ENCODE data around the gene MGAT4A. TPM values are rescaled to one million over a fixed set of nuclear protein-coding genes. Genes with fewer than 3 reads are reported as not detected.

The MGAT4A gene
- total and polyA plus RNA-seq, 2 of the 13 experiments (the other 11 are each of a cell fraction or from before 2014, with no cell fraction given), result 47.2 to 90.9 TPM

DNA sequence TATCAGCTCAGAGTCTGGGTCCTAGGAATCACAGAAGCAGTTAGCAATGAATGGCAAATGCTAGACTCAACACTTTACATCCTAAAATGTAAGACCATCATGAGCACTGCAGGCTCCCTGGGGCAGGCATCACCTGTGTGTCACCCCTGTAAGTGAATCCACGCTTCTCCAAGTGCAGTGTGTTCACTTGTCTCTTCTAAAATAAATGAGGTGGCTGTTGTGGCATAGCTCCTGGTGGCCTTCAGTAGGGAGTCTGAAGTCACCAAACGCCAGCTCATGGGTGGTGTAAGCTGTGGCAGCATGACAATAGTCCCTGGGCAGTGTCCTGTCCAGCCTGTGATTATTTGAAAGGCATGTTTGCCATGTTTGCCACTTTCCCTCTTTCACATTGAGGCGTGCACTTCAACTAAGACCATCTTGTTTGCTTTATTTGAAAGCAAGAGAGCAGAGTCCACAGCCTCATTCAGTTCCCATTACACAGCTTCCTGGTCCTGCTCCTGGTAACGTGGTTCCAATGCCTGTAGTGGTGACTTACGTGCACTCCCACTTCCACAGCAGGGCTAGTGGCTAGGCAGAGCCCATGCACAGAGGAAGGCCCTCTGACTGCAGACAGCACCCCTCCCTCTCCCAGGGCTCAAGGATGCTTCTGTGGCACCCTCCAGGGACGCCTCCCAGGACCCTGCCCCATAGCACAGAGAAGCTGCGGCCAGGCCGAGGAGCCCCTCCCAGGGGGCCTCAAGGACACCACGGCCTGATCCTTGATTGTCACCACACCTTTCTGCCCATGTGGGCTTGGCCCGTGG, 146.9 kb downstream of the MGAT4A start (continued):
- peak; percentile 88 for TF ChIP-seq NRL (CRISPR knock-in tag; IDR thresholded peaks at IDR 0.05; ENCODE audit: borderline replicate concordance)
- peak; percentile 84 for TF ChIP-seq ZNF629 (CRISPR knock-in tag; conservative IDR thresholded peaks at IDR 0.05)
- no peak for TF ChIP-seq ZNF724P (CRISPR knock-in tag; IDR thresholded peaks at IDR 0.05; ENCODE audit: borderline replicate concordance)
- peak; percentile 54 for TF ChIP-seq ZNF605 (CRISPR knock-in tag; IDR thresholded peaks at IDR 0.05)
- TF ChIP-seq, protein P1, sequence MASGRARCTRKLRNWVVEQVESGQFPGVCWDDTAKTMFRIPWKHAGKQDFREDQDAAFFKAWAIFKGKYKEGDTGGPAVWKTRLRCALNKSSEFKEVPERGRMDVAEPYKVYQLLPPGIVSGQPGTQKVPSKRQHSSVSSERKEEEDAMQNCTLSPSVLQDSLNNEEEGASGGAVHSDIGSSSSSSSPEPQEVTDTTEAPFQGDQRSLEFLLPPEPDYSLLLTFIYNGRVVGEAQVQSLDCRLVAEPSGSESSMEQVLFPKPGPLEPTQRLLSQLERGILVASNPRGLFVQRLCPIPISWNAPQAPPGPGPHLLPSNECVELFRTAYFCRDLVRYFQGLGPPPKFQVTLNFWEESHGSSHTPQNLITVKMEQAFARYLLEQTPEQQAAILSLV (CRISPR knock-in tag; IDR thresholded peaks at IDR 0.05; ENCODE audit: borderline replicate concordance), result peak; percentile 74; the same call in 1 of the 2 replicates
- peak; percentile 86 for TF ChIP-seq SALL1 (CRISPR knock-in tag; IDR thresholded peaks at IDR 0.05)
- TF ChIP-seq, protein P2, sequence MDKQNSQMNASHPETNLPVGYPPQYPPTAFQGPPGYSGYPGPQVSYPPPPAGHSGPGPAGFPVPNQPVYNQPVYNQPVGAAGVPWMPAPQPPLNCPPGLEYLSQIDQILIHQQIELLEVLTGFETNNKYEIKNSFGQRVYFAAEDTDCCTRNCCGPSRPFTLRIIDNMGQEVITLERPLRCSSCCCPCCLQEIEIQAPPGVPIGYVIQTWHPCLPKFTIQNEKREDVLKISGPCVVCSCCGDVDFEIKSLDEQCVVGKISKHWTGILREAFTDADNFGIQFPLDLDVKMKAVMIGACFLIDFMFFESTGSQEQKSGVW (CRISPR knock-in tag; IDR thresholded peaks at IDR 0.05; ENCODE audit: borderline replicate concordance), result no peak
- peak; percentile 63; the same call in 1 of the 2 replicates for TF ChIP-seq FOXK1 (CRISPR knock-in tag; IDR thresholded peaks at IDR 0.05; ENCODE audit: borderline replicate concordance, low read depth)
- TF ChIP-seq, protein P3, sequence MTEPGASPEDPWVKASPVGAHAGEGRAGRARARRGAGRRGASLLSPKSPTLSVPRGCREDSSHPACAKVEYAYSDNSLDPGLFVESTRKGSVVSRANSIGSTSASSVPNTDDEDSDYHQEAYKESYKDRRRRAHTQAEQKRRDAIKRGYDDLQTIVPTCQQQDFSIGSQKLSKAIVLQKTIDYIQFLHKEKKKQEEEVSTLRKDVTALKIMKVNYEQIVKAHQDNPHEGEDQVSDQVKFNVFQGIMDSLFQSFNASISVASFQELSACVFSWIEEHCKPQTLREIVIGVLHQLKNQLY (CRISPR knock-in tag; IDR thresholded peaks at IDR 0.05), result no peak
- peak; percentile 74 for TF ChIP-seq ZNF317 (CRISPR knock-in tag; IDR thresholded peaks at IDR 0.05)
- peak; percentile 78; the same call in 1 of the 2 replicates for TF ChIP-seq MIER3 (CRISPR knock-in tag; IDR thresholded peaks at IDR 0.05; ENCODE audit: borderline replicate concordance)
- peak; percentile 97 for TF ChIP-seq ZNF644 (CRISPR knock-in tag; IDR thresholded peaks at IDR 0.05; ENCODE audit: low read depth)
- TF ChIP-seq KDM6A (CRISPR knock-in tag; IDR thresholded peaks at IDR 0.05; ENCODE audit: low read depth), result peak; percentile 88
- TF ChIP-seq FOXJ3 (CRISPR knock-in tag; IDR thresholded peaks at IDR 0.05; ENCODE audit: borderline replicate concordance), result 0 out of 2 replicates have a peak, but pooled peaks have one; percentile 61
- TF ChIP-seq ZNF230 (CRISPR knock-in tag; IDR thresholded peaks at IDR 0.05), result no peak
- TF ChIP-seq ELF4 (CRISPR knock-in tag; IDR thresholded peaks at IDR 0.05; ENCODE audit: borderline replicate concordance), result peak; percentile 82; the same call in 1 of the 2 replicates
- TF ChIP-seq, protein P4, sequence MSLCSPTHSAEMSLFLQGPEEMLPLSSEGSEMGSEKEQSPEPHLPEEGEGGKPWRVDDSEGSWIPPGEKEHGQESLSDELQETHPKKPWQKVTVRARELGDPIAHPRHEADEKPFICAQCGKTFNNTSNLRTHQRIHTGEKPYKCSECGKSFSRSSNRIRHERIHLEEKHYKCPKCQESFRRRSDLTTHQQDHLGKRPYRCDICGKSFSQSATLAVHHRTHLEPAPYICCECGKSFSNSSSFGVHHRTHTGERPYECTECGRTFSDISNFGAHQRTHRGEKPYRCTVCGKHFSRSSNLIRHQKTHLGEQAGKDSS (CRISPR knock-in tag; IDR thresholded peaks at IDR 0.05; ENCODE audit: borderline replicate concordance, low read depth), result no peak
- TF ChIP-seq PPARG (CRISPR knock-in tag; conservative IDR thresholded peaks at IDR 0.05), result peak; percentile 59
- TF ChIP-seq, protein P5, sequence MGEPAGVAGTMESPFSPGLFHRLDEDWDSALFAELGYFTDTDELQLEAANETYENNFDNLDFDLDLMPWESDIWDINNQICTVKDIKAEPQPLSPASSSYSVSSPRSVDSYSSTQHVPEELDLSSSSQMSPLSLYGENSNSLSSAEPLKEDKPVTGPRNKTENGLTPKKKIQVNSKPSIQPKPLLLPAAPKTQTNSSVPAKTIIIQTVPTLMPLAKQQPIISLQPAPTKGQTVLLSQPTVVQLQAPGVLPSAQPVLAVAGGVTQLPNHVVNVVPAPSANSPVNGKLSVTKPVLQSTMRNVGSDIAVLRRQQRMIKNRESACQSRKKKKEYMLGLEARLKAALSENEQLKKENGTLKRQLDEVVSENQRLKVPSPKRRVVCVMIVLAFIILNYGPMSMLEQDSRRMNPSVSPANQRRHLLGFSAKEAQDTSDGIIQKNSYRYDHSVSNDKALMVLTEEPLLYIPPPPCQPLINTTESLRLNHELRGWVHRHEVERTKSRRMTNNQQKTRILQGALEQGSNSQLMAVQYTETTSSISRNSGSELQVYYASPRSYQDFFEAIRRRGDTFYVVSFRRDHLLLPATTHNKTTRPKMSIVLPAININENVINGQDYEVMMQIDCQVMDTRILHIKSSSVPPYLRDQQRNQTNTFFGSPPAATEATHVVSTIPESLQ (CRISPR knock-in tag; conservative IDR thresholded peaks at IDR 0.05), result 0 out of 2 replicates have a peak, but pooled peaks have one; percentile 51
- TF ChIP-seq ZNF768 (CRISPR knock-in tag; IDR thresholded peaks at IDR 0.05), result no peak; the same call in 1 of the 2 replicates
- TF ChIP-seq ZNF619 (CRISPR knock-in tag; IDR thresholded peaks at IDR 0.05), result peak; percentile 43; the same call in 1 of the 2 replicates
- peak; percentile 93 for TF ChIP-seq ZNF598 (CRISPR knock-in tag; IDR thresholded peaks at IDR 0.05; ENCODE audit: borderline replicate concordance)
- TF ChIP-seq ZNF432 (CRISPR knock-in tag; IDR thresholded peaks at IDR 0.05; ENCODE audit: borderline replicate concordance), result peak; percentile 73; the same call in 1 of the 2 replicates
- TF ChIP-seq ZNF781 (CRISPR knock-in tag; IDR thresholded peaks at IDR 0.05; ENCODE audit: borderline replicate concordance, not compliant biosample characterization), result no peak
